Suppressor macrophage (primary cell): ENCODE data around the gene ODAPH.

Experiments used
- DNase-seq, 4 experiments: peaks; one replicate each; pipeline ENCODE4 v3.0.0-alpha.2; 2020 to 2022

Gene ODAPH

GRCh38 chr4:75544870-75545269 lies 11.0 kb upstream of the ODAPH start:
- DNase-seq = no peak

GRCh38 chr4:75545526-75545925 lies 10.3 kb upstream of the ODAPH start:
- DNase-seq = no peak

GRCh38 chr4:75547647-75548387 lies 8.0 kb upstream of the ODAPH start:
- peak; percentile 66 to 89 (median 76) for DNase-seq

GRCh38 chr4:75549019-75549418 lies 6.8 kb upstream of the ODAPH start:
- DNase-seq = no peak

- DNase-seq = no peak
Observed at GRCh38 chr4:75552452-75552851, 3.4 kb upstream of the ODAPH start.

- DNase-seq = no peak
Observed at GRCh38 chr4:75557696-75558095, 1.8 kb downstream of the ODAPH start.

- DNase-seq = no peak
Observed at GRCh38 chr4:75561789-75562188, 5.9 kb downstream of the ODAPH start.

- no peak for DNase-seq
Observed at GRCh38 chr4:75564023-75564422, 8.2 kb downstream of the ODAPH start.

- DNase-seq = peak in 3 of 4 experiments; percentile 16 to 42 (median 17)
Observed at GRCh38 chr4:75565481-75565880, 9.6 kb downstream of the ODAPH start.

- peak in 2 of 4 experiments; percentile 14 to 40 for DNase-seq
Observed at GRCh38 chr4:75566911-75567310, 11.0 kb downstream of the ODAPH start.

GRCh38 chr4:75567725-75568124 lies 11.9 kb downstream of the ODAPH start:
- DNase-seq = no peak

GRCh38 chr4:75584067-75584466 lies 28.2 kb downstream of the ODAPH start:
- DNase-seq = no peak

GRCh38 chr4:75593393-75593792 lies 37.5 kb downstream of the ODAPH start:
- no peak for DNase-seq

- no peak for DNase-seq
Observed at GRCh38 chr4:75596061-75596460, 40.2 kb downstream of the ODAPH start.

- peak in 2 of 4 experiments; percentile 34 to 39 for DNase-seq
Observed at GRCh38 chr4:75598390-75598789, 42.5 kb downstream of the ODAPH start.

GRCh38 chr4:75599647-75600046 lies 43.8 kb downstream of the ODAPH start:
- no peak for DNase-seq

GRCh38 chr4:75605928-75606327 lies 50.1 kb downstream of the ODAPH start:
- no peak for DNase-seq

- DNase-seq = no peak
Observed at GRCh38 chr4:75612306-75612705, 56.4 kb downstream of the ODAPH start.
